SK-N-MC (cell line): ENCODE data around the gene POFUT1.
"Not testable (repeated sequence)": the region's sequence is repeated elsewhere in the genome, so short reads cannot be mapped to it uniquely, and the experiment has no call there.

Source experiments
- DNase-seq: peaks from one replicate; pipeline ENCODE4 v3.0.0-alpha.2; 2011; ENCODE audit warnings: low read depth, low spot score
- H3K27ac ChIP-seq: fragments of 200-600 bp; sonication (generic); 2 replicates; pipeline ENCODE4 v1.5.1; 2016; ENCODE audit warnings: mixed run types
- H3K36me3 ChIP-seq: fragments of 200-600 bp; sonication (generic); 2 replicates; pipeline ENCODE4 v1.6.1; 2017; ENCODE audit warnings: antibody characterized with exemption, low read length, mixed read lengths; ENCODE audit not compliant: insufficient read depth
- H3K4me3 ChIP-seq: fragments of 200-600 bp; sonication (generic); 2 replicates; pipeline ENCODE4 v1.5.1; 2016
- H3K9ac ChIP-seq: fragments of 200-600 bp; sonication (generic); 2 replicates; pipeline ENCODE4 v1.8.0; 2017; ENCODE audit warnings: mixed run types, mixed read lengths; ENCODE audit not compliant: insufficient read length
- H3K9me3 ChIP-seq: fragments of 200-600 bp; sonication (generic); 2 replicates; pipeline ENCODE4 v1.6.1; 2017; ENCODE audit warnings: low read depth, mild to moderate bottlenecking, antibody characterized with exemption, low read length, moderate library complexity, mixed read lengths
- EZH2 ChIP-seq: fragments of 200-600 bp; sonication (generic); IDR thresholded peaks from one replicate; pipeline ENCODE4 v1.6.1; 2017; ENCODE audit warnings: antibody characterized with exemption
- FOXP2 ChIP-seq: optimal IDR thresholded peaks from 2 replicates; pipeline ENCODE3; 2011; ENCODE audit warnings: mild to moderate bottlenecking, moderate library complexity; ENCODE audit not compliant: insufficient read depth; ENCODE audit errors: extremely low read length, control extremely low read depth
- POLR2AphosphoS5 ChIP-seq: IDR thresholded peaks from 2 replicates; pipeline ENCODE4 v1.6.1; 2012; ENCODE audit warnings: mild to moderate bottlenecking, low read depth, low read length, borderline replicate concordance

Gene POFUT1

DNA sequence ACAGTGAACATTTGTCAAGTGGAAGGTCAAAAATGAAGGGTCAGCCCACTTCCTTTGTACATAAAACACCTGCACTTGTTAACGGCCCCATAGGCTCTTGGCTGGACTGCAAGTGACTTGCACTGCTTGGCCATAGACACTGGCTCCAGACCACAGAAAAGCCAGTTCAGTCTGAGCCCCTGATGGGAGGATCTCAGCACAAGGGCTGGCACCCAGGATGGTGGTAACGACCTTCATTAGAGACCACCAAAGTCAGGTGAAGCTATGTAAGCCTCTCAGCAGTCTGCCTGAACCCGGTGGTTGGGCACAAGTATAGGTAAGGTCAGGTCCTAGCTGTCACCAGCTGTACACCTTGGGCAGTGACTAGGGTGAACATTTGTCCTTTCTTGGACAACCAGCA lies 16.3 kb upstream of the POFUT1 start:
- TF ChIP-seq POLR2AphosphoS5 = no peak
- no peak overlapping the region for H3K9ac ChIP-seq
- H3K36me3 ChIP-seq = peaks cover 14% of the 10 kb centered on the region; the same call in 1 of the 2 replicates
- H3K27ac ChIP-seq = no peak overlapping the region
- no peaks in the 10 kb centered on the region for H3K9me3 ChIP-seq
- H3K4me3 ChIP-seq = no peak overlapping the region
- no peak for DNase-seq

GRCh38 chr20:32191873-32192272 lies 15.8 kb upstream of the POFUT1 start:
- no peak overlapping the region for H3K4me3 ChIP-seq
- H3K27ac ChIP-seq = no peak overlapping the region
- TF ChIP-seq FOXP2 (no peak), POLR2AphosphoS5 (no peak), EZH2 (no peak)
- H3K36me3 ChIP-seq = peaks cover 18% of the 10 kb centered on the region; the same call in 1 of the 2 replicates
- no peak overlapping the region for H3K9ac ChIP-seq
- no peak for DNase-seq
- no peaks in the 10 kb centered on the region for H3K9me3 ChIP-seq

DNA sequence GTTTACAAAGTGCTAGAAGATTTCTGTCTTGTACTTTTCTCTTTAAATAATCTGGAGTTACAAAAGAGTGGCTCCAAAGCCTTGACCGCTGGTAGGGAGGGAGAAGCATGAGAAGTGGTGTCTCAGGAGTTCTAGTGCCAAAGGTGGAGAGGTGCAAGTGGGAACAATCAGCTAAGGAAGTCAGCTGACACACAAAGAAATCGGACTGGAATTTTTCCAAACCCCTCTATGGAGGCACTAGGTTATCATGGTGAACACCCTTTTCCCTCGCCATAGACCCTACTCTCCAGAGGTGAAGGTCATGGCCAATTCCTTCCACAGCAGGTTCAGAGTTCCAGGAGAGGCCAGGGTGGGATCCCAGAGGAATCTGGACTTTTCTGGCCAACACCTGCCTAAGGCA lies 15.0 kb upstream of the POFUT1 start:
- Histone ChIP-seq H3K9ac (no peak overlapping the region), H3K4me3 (no peak overlapping the region), H3K27ac (peak overlapping the region; percentile 49; the same call in 1 of the 2 replicates), H3K9me3 (no peaks in the 10 kb centered on the region), H3K36me3 (peaks cover 26% of the 10 kb centered on the region)
- TF ChIP-seq POLR2AphosphoS5 (no peak), FOXP2 (no peak), EZH2 (no peak)
- DNase-seq = no peak

DNA sequence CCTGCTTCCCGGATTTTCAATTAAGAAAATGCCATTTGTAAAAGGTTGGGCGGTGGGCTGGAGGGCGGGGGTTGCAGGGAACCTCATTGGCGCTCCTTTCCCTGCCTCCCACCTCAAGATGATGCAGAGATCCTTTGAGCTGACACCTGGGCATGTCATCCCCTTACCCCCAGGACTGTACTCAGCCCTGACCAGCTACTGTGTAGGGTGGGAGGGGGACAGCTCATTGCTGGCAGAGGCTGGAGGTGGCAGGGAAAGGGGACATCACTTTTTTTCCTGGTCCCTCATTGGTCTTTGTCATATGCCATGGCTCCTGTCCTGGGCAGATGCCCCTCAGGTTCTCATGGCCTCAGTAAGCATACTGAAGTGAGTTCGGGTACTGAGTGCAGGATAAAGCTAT lies 14.3 kb upstream of the POFUT1 start:
- not testable (repeated sequence) for DNase-seq, H3K9ac ChIP-seq, H3K4me3 ChIP-seq, H3K27ac ChIP-seq, H3K9me3 ChIP-seq
- H3K36me3 ChIP-seq = peaks cover 30% of the 10 kb centered on the region
- TF ChIP-seq POLR2AphosphoS5 = 0 out of 2 replicates have a peak, but pooled peaks have one; percentile 19

DNA sequence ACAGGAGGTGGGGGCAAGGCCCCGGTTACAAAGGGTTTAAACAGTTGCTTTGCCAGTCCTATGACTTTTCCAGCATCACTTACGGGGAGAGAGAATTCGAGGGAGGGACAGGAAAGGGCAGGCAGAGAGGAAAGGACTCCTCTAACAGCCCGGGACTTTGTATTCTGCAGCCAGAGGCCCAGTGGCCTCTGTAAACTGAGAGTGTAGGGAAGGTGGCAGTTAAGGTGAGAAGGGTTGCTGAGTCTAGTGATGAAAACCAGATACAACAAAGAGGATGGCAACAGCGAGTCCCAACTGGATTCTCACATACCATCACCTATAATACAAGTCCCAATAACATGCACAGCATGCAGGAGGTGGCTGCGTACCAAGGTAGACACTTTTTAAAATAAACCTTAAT lies 13.7 kb upstream of the POFUT1 start:
- no peak for DNase-seq
- Histone ChIP-seq H3K4me3 (no peak overlapping the region), H3K27ac (no peak overlapping the region), H3K9me3 (no peaks in the 10 kb centered on the region), H3K36me3 (peaks cover 37% of the 10 kb centered on the region), H3K9ac (no peak overlapping the region)
- TF ChIP-seq FOXP2 = no peak

DNA sequence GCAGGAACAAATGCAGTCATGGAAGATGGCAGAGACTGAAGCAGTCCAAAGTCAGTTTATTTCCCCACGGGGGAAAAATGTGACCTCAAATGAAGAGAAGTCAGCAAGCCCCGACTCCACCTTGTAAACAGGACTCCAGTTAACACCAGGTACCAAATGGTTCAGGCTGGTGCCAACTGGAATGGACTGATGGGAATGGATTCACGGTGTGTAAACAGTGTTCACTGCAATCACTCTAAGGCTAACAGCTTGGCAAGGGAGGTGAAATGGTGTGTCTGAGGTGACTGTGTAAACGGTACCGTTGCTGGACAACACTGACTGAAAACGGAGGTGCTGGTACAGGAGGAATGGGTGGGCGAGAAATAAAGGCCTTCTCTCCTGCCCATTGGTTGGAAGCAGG lies 12.1 kb upstream of the POFUT1 start:
- H3K27ac ChIP-seq = no peak overlapping the region
- DNase-seq = no peak
- H3K9ac ChIP-seq = no peak overlapping the region
- TF ChIP-seq FOXP2 (no peak), EZH2 (no peak), POLR2AphosphoS5 (no peak)
- no peak overlapping the region for H3K4me3 ChIP-seq
- H3K9me3 ChIP-seq = no peaks in the 10 kb centered on the region
- peaks cover 50% of the 10 kb centered on the region for H3K36me3 ChIP-seq

GRCh38 chr20:32196613-32197012 lies 11.1 kb upstream of the POFUT1 start:
- peaks cover 60% of the 10 kb centered on the region for H3K36me3 ChIP-seq
- H3K9me3 ChIP-seq, H3K27ac ChIP-seq, H3K4me3 ChIP-seq, DNase-seq, H3K9ac ChIP-seq: not testable (repeated sequence)

- H3K9me3 ChIP-seq, H3K4me3 ChIP-seq, H3K27ac ChIP-seq, H3K9ac ChIP-seq, DNase-seq: not testable (repeated sequence)
- peaks cover 65% of the 10 kb centered on the region for H3K36me3 ChIP-seq
Observed at GRCh38 chr20:32197136-32197535, 10.5 kb upstream of the POFUT1 start.

GRCh38 chr20:32199006-32199405 lies 8.7 kb upstream of the POFUT1 start:
- no peak overlapping the region for H3K9ac ChIP-seq
- peaks cover 84% of the 10 kb centered on the region for H3K36me3 ChIP-seq
- H3K27ac ChIP-seq = no peak overlapping the region
- H3K9me3 ChIP-seq = no peaks in the 10 kb centered on the region
- no peak for DNase-seq
- TF ChIP-seq EZH2 = no peak
- no peak for TF ChIP-seq FOXP2
- TF ChIP-seq POLR2AphosphoS5 = no peak
- no peak overlapping the region for H3K4me3 ChIP-seq
